PC-9 (cell line): ENCODE measurements around the gene EVI5.
"Not testable (repeated sequence)": the region's sequence is repeated elsewhere in the genome, so short reads cannot be mapped to it uniquely, and the experiment has no call there.

Experiments used
- EZH2 ChIP-seq: fragments of 200-600 bp; sonication (generic); IDR thresholded peaks from 2 replicates; pipeline ENCODE4 v1.8.0; 2017; ENCODE audit warnings: antibody characterized with exemption, low read depth
- TF ChIP-seq, protein P1 (sequence below): fragments of 200-600 bp; sonication (generic); conservative IDR thresholded peaks from 2 replicates; pipeline ENCODE4 v1.6.1; 2017; ENCODE audit warnings: mixed run types, antibody characterized with exemption, mild to moderate bottlenecking, moderate library complexity

DNA sequence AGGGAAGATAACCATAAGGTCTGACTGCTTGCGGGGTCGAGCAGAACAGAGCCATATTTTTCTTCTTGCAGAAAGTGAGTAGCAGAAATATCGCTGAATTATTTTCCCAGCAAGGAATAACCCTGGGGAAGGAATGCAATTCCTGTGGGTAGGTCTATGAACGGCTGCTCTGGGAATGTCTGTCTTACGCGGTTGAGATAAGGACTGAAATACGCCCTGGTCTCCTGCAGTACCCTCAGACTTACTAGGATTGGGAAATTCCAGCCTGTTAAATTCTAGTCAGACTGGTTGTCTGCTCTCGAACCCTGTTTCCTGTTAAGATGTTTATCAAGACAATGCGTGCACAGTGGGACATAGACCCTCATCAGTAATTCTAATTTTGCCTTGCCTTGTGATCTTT is 61.2 kb downstream of the EVI5 start:
- TF ChIP-seq, protein P1, sequence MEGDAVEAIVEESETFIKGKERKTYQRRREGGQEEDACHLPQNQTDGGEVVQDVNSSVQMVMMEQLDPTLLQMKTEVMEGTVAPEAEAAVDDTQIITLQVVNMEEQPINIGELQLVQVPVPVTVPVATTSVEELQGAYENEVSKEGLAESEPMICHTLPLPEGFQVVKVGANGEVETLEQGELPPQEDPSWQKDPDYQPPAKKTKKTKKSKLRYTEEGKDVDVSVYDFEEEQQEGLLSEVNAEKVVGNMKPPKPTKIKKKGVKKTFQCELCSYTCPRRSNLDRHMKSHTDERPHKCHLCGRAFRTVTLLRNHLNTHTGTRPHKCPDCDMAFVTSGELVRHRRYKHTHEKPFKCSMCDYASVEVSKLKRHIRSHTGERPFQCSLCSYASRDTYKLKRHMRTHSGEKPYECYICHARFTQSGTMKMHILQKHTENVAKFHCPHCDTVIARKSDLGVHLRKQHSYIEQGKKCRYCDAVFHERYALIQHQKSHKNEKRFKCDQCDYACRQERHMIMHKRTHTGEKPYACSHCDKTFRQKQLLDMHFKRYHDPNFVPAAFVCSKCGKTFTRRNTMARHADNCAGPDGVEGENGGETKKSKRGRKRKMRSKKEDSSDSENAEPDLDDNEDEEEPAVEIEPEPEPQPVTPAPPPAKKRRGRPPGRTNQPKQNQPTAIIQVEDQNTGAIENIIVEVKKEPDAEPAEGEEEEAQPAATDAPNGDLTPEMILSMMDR: not testable (repeated sequence)
- TF ChIP-seq EZH2: not testable (repeated sequence)
